HG03139 (cell line): ENCODE measurements around the gene IQSEC1.

ENCODE experiments used
- ATAC-seq: cut with Tn5 transposase; IDR thresholded peaks from one replicate; pipeline ENCODE4 v1.9.1; 2021; ENCODE audit not compliant: unreplicated experiment

The IQSEC1 gene

GRCh38 chr3:12852201-12852600 is 221.0 kb downstream of the IQSEC1 start:
- ATAC-seq = no peak
